ENCODE results near the gene G3BP2.

- no peak for TF ChIP-seq CTCF (IDR thresholded peaks at IDR 0.05)
- TF ChIP-seq POLR2A (IDR thresholded peaks at IDR 0.05) = no peak
Measured at GRCh38 chr4:75685546-75686189, 12.5 kb upstream of the G3BP2 start.

All from heart left ventricle (tissue), 13 donors.